Hippocampal formation (tissue), 2 donors: ENCODE measurements around the gene DSC3.
"Not testable (repeated sequence)": the region's sequence is repeated elsewhere in the genome, so short reads cannot be mapped to it uniquely, and the experiment has no call there.

Experiments
- DNase-seq, 2 donors: peaks; one replicate each; lab custom pipeline; 2025; lab: John Stamatoyannopoulos, UW

Gene DSC3

DNA sequence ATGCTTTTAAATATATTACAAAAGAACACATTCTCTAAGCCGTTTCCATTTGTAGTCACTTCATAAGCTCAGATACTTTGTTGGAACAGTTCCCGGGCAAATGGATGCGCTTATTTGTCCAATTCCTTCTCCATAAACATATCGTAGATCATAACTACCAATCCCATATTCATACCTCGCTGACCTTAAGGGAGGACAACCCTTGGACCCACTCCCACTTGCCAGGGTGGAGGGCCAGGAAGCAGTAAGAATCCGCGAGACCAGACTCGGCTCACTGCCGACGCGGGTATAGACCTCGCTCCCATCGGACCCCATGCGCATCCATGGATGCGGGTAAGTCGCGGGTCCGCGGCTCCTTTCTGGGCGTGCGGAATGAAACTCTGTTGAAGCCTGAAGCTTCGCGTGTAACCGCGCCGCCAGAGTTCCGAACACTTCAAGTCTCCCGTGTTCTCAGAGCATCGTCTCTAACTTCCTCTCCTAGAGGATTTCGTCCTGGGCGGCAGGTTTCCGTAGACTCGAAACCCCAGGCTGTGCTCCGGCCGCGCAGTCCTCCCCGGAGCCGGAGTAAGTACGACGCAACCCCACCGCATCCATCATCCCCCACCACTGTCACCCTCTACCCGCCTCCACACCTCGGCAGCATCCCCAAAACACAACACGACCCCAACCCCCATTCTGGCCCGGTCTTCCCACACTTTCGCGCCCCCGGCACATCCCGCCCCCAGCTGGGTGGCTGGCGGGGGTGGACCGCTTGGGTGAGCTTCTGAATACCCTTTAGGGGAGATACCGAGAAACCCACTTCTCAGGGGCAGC, 1.1 kb downstream of the DSC3 start:
- no peak for DNase-seq

DNA sequence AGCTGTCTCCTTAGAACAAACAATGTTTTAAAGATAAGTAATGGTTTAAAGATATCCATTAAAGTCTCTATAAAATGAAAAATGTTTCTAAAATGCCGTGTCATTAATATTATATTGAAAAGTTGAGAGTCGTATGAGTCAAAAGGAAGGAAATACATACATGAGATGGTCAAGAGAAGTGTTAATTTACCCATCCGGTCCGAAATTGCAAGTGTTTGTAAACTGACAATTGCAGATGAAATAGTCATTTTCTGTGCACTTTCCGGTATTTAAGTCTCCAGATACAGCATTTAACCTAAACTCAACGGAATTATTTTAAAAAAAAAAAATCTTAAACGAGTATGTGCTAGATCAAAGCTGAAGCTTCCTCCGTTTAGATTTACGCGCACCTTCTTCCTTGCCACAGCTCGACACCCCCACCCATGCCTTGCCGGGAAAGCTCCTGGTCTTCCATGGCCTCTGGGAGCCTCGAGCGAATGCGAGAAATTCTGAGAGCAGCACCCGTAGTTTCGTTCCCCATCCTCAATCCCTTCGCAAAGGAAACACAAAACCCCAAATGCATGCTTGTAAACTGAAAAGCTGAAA, 1.8 kb downstream of the DSC3 start:
- no peak for DNase-seq

DNA sequence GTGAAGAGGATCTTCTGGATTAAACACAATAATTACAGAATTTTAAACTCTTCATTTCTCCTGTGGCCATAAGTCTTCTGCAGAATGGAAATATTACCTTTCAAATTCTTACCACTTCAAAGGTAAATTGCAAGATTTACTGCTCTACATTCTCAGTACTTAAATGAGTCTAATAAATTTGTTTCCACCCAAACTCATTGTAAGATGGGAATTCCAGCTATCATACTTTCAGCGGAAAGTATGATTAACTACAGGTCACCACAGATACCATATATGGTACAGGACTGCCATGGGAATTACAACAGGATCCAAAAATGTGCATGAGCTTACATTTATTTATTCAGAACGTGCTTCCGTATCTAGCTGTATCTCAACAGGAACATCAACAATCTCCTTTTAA, 3.1 kb downstream of the DSC3 start:
- DNase-seq = no peak

DNA sequence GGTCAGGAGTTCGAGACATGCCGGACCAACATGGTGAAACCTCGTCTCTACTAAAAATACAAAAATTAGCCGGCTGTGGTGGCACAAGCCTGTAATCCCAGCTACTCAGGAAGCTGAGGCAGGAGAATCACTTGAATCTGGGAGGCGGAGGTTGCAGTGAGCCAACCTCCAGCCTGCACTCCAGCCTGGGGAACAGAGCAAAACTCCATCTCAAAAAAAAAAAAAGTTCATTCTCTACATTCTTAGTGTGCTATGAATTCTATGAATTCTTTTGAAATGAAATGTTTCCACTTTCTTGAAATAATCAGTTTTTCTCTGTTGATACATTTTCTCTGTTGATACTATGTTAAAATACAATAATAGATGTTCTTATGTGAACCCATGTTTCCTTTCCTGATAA, 4.9 kb downstream of the DSC3 start:
- not testable (repeated sequence) for DNase-seq

DNA sequence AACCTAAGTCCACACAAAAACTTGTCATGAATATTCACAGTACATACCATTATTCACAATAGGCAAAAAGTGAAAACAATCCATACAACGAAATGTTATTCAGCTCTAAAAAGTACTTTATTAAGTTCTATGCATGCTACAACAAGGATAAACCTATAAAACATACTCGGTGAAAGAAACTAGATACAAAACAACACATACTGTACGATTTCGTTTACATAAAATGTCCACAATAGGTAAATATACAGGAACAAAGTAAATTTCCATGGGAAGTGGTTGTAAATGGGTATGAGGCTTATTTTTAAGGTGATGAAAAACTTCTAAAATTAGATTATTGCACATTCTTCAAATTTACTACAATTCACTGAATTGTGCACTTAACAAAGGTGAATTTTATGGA, 8.0 kb downstream of the DSC3 start:
- DNase-seq = no peak

DNA sequence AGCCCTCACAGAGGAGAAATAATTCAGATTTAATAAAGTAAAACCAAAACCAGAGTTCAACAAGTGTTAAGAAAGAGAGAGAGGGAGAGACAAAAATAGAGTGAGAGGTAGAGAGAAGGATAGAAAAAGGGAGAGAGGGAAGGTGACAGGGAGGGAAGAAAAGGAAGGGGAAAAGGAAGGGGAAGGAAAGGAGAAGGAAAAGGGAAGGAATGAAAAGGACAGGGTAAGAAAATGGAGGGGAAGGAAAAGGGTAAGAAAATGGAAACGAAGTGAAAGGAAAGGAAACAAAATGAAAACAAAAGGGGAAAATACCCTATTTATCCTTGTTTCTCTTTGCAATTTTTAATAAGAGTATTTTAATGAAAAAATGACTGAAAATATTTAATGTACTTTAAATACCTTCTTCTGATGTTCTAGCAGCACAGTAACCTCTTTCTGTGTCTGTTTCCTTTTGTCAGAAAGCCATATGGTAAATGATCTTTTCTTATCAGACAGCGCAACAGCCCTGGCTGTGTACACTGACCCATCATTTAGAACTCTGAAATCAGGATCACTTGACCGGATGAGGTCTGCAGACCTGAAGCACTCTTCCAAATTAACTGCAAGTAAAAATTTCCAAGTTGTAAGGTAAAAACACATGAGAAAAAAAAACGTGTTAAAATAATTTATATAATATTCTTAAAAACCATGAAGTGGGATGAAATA, 11.8 kb downstream of the DSC3 start:
- no peak for DNase-seq

DNA sequence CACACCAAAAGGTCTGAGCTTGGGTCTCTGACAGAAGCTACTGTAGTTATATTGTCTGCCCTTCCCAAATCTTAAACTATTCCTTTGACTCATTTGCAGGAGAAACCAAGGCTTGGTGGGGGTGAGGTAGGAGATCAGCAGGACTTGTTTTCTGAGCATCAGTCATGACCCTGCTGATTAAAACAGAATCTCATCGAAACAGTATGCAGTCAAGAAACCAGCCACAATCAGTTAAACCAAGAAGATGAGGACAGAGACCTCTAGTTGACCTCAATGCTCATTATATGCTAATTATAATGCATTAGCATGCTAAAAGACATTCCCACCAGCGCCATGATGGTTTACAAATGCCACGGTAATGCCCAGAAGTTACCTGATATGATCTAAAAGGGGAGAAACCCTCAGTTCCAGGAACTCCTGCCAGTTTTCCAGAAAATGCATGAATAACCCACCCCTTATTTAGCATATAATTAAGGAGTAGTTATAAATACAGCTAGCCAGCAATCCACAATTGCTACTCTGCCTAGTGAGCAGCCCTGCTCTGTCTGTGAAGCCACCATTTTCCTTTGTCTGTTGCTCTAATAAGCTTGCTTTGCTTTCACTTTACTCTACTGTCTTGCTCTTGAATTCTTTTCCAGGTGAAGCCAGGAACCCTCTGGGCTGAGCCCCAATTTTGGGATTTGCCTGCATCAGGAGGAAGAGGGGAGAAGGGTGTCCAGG, 26.7 kb downstream of the DSC3 start:
- DNase-seq = no peak

DNA sequence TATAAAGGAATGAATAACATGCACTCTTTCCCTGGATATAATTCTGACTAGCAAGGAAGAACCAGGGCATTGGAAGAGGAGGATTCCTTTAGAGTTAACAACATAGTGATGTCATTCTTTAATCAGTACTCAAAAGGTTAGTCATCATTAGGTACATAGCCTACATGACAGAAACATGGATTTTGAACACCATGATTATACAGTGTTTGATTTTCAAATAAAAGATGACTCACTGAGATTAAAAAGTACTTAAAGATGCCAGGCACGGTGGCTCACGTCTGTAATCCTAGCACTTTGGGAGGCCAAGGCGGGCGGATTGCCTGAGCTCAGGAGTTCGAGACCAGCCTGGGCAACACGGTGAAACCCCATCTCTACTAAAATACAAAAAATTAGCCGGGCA, 31.1 kb downstream of the DSC3 start:
- DNase-seq = not testable (repeated sequence)

DNA sequence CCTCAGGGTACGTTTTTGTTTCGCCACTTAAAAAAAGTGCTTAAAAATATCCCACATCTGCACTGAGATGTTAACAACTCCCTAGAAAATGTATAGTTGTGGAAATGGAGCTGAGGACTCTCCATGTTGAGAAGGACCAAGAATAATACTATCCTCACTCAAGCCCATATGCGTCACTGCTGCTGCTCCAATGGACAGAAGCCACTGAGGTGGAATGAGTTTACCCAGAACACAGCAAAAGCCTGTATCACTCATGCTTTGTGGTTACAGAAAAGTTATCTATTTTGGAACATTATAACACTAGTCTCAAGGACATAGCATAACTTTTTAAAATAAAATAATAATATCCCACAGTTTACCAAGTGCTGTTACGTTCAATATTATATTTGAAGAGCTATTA, 31.9 kb downstream of the DSC3 start:
- no peak for DNase-seq

DNA sequence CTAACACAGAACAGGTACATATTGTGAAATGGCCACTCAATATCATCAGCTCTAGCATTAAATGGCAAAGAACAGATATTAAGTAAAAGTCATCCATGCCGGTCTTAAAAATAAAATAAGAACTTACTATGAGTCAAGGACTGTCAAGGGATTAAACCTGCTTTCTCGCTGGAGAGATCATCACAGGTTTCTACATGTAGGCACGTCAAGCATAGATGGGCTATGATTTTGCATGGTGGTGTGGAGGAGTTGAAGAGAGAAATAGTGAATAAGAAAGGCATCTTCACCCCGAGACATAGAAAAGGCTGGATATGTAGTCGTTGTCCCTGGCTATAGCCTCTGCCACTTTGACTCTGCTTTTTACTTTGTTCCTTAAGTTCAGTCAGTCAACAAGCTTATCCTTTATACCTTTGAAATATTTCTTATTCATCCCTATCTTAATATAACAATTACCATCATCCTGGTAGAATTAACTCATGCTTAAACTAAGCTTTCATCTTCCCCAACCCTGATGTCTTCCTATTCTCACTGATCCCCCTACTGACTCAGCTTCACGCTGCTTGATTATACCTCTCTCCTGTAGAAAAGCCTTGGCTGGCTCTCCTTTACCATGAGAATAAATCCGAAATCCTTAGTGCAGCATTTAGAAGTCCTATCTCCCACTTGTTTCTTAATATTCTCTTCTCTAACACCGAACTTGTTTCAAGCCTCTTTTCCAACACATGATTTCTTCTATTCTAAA, 42.5 kb downstream of the DSC3 start:
- DNase-seq = no peak

DNA sequence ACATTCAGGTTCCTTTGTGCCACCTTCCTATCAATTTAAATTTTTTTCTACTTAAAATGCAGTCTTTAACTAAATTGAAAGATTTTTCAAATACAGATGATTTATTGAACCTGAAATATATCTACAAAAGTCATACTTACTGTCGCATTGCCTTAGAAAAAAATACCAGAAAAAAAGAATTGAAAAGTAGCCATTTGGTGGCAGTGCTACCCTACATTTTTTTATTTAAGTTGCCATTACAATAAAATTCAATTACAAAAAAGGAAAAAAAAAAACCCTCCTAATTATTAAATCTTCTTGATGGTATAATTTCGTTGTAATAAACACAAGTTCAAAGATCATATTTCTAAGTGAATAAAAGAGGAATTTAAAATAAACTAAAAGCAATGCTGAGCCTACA, 43.4 kb downstream of the DSC3 start:
- no peak for DNase-seq

DNA sequence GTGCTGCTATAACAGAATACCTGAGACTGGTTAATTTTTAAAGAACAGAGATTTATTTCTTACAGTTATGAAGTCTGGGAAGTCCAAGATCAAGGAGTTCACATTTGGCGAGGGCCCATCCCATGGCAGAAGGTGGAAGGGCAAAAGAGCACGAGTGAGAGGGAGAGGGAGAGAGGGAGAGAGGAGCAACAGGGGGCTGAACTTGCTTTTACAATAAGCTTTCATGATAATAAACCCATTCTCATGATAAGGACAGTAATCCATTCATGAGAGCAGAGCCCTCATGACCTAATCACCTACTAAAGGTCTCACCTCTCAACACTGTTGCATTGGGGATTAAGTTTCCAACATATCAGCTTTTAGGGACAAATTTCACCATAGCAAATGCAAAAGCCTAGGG, 45.3 kb downstream of the DSC3 start:
- no peak for DNase-seq

DNA sequence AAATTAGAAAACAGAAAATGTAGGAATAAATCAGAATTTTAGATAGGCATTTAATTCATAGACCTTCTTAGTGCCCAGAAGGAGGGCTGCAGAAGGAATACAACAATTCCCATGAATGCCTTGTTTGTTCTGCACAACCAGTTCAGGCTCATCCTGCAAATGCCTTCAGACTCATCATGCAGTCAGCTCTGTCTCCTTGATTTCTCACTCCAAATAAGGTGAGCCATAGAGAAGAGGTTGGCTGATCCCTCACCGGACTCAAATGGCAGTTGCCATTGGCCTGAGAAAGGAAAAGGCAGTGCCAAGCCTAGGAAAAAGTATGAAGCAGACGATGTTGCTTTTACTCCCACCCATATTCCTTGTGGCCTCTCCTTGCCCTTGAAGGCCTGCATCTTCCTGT, 50.3 kb downstream of the DSC3 start:
- DNase-seq = no peak

DNA sequence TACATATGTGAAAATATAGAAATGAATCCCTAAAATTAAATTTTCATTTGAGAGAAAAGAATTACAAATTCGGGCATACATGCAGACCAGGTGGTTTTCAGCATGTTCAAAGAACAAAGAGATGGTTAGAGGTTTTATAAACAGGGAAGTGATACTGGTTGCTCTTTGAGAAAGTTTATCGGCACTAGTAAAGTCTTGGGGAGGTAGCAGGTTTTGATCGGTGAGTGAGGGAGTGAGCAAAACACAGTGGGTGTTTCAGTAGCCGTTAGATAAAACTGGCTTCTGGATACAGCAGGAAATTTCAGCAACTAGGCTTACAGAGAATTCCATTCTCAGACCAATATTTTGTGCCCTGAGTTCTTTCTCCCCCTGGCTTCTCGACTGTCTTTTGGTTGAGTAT, 51.1 kb downstream of the DSC3 start:
- DNase-seq = no peak

DNA sequence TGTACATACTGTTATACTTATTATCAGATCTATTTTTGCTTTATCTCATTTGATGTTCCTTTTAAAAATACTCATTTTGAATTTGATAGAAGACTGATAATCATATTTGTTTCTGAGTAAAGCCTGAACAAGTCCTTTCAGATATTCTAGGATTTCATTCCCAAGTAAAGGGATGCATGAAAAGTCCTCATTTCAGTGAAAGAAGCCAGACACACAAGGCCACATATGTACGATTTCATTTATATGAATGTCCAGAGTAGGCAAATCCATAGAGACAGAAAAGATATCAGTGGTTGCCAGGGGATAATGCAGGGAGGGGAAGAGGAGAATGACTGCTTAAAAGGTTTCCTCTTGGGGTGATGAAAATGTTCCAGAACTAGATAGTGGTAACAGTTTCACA, 53.4 kb downstream of the DSC3 start:
- DNase-seq = no peak

DNA sequence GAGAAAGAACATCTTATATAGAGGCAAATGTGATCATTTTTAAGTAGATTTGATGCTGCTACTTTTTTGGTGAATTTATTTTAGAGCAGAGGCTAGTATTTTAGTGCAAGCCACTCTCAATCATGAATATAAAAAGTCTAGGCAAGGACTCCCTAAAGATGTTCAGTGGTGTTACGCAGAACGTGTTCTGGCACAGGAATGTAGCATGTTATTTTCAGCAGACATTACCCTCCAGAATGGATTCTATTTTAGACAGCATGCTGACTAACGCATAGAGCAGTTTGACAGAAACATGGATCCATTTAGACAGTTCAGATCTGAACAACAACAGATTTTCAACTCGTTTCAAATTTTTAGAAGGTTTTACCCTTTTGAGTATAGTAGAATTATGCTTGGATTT, 54.1 kb downstream of the DSC3 start:
- DNase-seq = no peak

DNA sequence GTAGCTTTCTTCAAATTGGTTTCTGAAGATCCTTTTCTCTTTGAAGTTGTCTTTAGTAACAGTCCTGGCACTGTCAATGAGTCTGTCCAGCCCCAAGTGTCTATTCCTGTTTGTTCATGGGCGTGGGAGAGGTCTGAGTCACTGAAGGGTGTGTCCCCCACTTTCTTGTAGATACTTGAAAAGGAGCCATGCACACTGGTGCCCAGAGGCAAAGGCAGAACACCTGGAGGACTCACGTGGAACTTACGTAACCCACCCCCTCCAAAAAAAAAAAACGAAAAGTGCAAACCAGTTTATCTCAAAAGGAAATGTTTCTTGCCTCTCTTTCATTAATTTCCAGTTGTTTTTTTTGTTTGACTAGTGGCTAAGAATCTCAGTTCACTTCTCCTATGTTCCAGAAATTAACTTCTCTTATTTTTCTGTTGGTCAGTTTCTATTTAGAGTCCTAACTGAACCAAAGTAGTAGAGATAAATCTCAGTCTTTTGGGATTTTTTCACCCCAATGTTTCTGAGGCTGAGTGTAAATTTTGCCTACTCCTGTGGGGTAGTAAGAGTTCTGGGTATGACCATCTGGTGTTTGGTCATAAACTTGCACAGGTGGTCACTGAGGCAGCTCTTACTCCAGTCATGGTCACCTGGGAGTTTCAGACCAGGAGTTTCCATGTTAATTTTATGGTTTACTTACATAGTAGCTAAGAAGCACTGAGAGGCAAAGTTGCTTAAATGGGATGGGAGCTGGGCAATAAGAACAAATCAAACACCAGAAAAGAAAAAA, 54.9 kb downstream of the DSC3 start:
- DNase-seq = no peak

DNA sequence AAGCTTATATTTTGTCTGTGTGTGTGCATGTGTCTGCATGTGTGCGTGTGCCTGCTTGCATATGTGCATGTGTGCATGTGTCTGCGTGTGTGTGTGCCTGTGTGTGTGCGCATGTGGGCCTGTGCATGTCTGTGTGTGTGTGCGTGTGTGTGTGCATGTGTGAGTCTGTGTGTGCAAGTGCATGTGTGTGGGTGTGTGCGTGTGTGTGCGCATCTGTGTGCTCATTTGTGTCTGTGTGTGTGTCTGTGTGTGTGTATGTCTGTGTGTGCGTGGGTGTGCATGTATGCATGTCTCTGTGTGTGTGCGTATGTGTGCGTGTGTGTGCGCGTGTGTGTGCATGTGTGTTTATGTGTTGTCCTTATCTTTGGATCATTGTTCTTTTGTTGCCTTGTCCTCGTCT, 56.8 kb downstream of the DSC3 start:
- no peak for DNase-seq

DNA sequence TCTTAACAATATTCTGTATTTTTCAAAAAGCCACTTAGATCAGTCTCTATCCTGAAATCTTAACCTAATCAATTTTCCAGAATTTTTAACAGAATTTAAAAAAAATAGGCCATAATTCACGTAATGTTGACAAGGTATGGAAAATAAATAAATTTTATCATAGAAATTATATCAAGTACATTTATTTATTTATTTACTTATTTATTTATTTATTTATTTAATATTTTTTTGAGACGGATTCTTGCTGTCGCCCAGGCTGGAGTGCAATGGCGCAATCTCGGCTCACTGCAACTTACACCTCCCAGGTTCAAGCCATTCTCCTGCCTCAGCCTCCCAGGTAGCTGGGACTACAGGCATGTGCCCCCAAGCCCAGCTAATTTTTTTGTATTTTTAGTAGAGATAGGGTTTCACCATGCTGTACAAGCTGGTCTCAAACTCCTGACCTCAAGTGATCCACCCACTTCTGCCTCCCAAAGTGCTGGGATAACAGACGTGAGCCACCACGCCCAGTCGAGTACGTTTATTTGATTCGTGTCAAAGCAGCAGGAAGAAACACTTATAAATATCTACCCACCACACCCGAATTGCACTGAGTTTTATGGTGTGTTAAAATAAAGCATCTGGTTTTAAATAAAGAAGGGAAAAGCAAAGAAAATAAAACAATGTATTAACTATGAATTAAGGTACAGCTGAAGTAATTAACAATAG, 60.1 kb downstream of the DSC3 start:
- DNase-seq = no peak

DNA sequence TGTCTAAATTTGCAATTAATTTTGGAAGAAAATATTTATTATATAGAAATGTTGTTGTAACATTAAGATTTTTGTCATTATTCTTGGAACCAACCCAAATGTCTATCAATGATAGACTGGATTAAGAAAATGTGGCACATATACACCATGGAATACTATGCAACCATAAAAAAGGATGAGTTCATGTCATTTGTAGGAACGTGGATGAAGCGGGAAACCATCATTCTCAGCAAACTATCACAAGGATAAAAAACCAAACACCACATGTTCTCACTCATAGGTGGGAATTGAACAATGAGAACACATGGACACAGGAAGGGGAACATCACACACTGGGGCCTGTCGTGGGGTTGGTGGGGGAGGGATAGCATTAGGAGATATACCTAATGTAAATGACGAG, 64.5 kb downstream of the DSC3 start:
- DNase-seq = not testable (repeated sequence)
